ENCODE measurements around the gene CLIC2. TPM values are rescaled to one million over a fixed set of nuclear protein-coding genes. Genes with fewer than 3 reads are reported as not detected.
A peak's percentile ranks its signal among the peaks of the same experiment; 100 is the strongest.
"Not testable (repeated sequence)": the region's sequence is repeated elsewhere in the genome, so short reads cannot be mapped to it uniquely, and the experiment has no call there.

The CLIC2 gene
- 0.23 and 0.37 TPM in 2 replicates for polyA plus RNA-seq (2014; cell fraction: cytosol; rRNA removed)
- polyA plus RNA-seq (2014; cell fraction: nucleus; rRNA removed), result 0.17 and 0.44 TPM in 2 replicates

- no peak for DNase-seq (ENCODE audit: low spot score)
Measured at GRCh38 chrX:155334486-155335336, at the start of gene CLIC2. TSS of gene CLIC2 (minus strand) at chrX:155334614. CDS start at chrX:155334427, 187 bp downstream.

- DNase-seq (ENCODE audit: low spot score), result not testable (repeated sequence)
Measured at GRCh38 chrX:155382529-155382967, 48.1 kb upstream of the CLIC2 start.

GRCh38 chrX:155381843-155382528, 47.6 kb upstream of the CLIC2 start, which contains the start of gene F8A2:
TSS of gene F8A2 (plus strand) at chrX:155382095. CDS start at chrX:155382115, 20 bp downstream.
- not testable (repeated sequence) for DNase-seq (ENCODE audit: low spot score)

GRCh38 chrX:155379802-155380201, 45.4 kb upstream of the CLIC2 start:
- DNase-seq (ENCODE audit: low spot score), result not testable (repeated sequence)

GRCh38 chrX:155373777-155374458, 39.5 kb upstream of the CLIC2 start:
- DNase-seq (ENCODE audit: low spot score), result not testable (repeated sequence)

- not testable (repeated sequence) for DNase-seq (ENCODE audit: low spot score)
Measured at GRCh38 chrX:155363712-155364111, 29.3 kb upstream of the CLIC2 start.

- not testable (repeated sequence) for DNase-seq (ENCODE audit: low spot score)
Measured at GRCh38 chrX:155349448-155349847, 15.0 kb upstream of the CLIC2 start.

- DNase-seq (ENCODE audit: low spot score), result not testable (repeated sequence)
Measured at GRCh38 chrX:155345689-155346088, 11.3 kb upstream of the CLIC2 start.

GRCh38 chrX:155335337-155335712, 911 bp upstream of the CLIC2 start:
- not testable (repeated sequence) for DNase-seq (ENCODE audit: low spot score)

- DNase-seq (ENCODE audit: low spot score), result no peak
Measured at GRCh38 chrX:155333544-155334100, 792 bp downstream of the CLIC2 start.

- DNase-seq (ENCODE audit: low spot score), result no peak
Measured at GRCh38 chrX:155330992-155331391, 3.4 kb downstream of the CLIC2 start.

- DNase-seq (ENCODE audit: low spot score), result no peak
Measured at GRCh38 chrX:155329293-155329692, 5.1 kb downstream of the CLIC2 start.

- no peak for DNase-seq (ENCODE audit: low spot score)
Measured at GRCh38 chrX:155326610-155327009, 7.8 kb downstream of the CLIC2 start.

- no peak for DNase-seq (ENCODE audit: low spot score)
Measured at GRCh38 chrX:155314260-155314659, 20.2 kb downstream of the CLIC2 start.

GRCh38 chrX:155313766-155314165, 20.6 kb downstream of the CLIC2 start:
- no peak for DNase-seq (ENCODE audit: low spot score)

- no peak for DNase-seq (ENCODE audit: low spot score)
Measured at GRCh38 chrX:155293771-155294170, 40.6 kb downstream of the CLIC2 start.

- DNase-seq (ENCODE audit: low spot score), result no peak
Measured at GRCh38 chrX:155279873-155280272, 54.5 kb downstream of the CLIC2 start.

- no peak for DNase-seq (ENCODE audit: low spot score)
Measured at GRCh38 chrX:155270969-155271368, 63.4 kb downstream of the CLIC2 start.

- DNase-seq (ENCODE audit: low spot score), result not testable (repeated sequence)
Measured at GRCh38 chrX:155267995-155268394, 66.4 kb downstream of the CLIC2 start.

- DNase-seq (ENCODE audit: low spot score), result no peak
Measured at GRCh38 chrX:155266439-155266838, 68.0 kb downstream of the CLIC2 start.

GRCh38 chrX:155263854-155264628, 70.4 kb downstream of the CLIC2 start, which contains the start of gene RAB39B:
TSS of gene RAB39B (minus strand) at chrX:155264491. CDS start at chrX:155264288, 203 bp downstream.
- peak; percentile 80 for DNase-seq (ENCODE audit: low spot score)

All from SK-N-DZ (cell line).